GM12875 (cell line): ENCODE results near the gene FZD8.

Source experiments
- H3K4me3 ChIP-seq: one replicate; pipeline ENCODE4 v1.5.1; 2011; ENCODE audit warnings: low read depth, low read length, control low read depth
- CTCF ChIP-seq: IDR thresholded peaks from 2 replicates; pipeline ENCODE4 v1.5.1; 2011; ENCODE audit warnings: low read depth, mild to moderate bottlenecking, control low read depth, inconsistent platforms, low read length, moderate library complexity, borderline replicate concordance; ENCODE audit not compliant: insufficient read depth

Gene FZD8

DNA sequence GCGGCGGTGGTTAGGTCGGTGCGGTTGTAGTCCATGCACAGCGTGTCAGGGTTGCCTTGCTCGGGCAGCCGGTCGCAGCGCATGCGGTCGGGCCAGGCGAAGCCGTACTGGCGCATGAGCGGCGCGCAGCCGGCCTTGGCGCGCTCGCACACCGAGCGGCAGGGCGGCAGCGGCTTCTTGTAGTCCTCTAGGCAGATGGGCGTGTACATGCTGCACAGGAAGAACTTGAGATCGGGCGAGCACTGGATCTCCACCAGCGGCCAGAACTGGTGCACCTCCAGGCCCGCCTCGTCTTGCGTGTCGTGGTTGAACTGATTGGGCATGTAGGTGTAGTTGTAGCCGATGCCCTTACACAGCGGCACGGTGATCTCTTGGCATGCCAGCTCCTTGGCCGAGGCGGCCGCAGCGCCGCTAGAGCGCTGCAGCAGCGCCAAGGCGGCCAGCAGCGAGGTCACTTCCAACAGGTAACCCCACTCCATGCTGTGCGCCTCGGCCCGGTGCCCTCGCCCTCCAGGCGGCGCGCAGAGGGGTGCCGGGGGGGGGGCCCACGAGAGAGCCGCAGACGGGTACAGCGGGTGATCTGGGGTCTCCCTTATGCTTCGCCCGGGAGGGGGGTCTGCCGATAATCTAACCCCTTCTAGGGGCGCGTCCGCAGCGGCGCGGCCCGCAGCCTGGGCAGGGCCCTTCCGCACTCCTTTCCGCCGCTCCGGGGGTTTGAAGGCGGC, 983 bp downstream of the FZD8 start:
- peak overlapping the region; percentile 61 for H3K4me3 ChIP-seq
- no peak for TF ChIP-seq CTCF

GRCh38 chr10:35640474-35640873, 1.6 kb downstream of the FZD8 start:
- peak; percentile 42; the same call in 1 of the 2 replicates for TF ChIP-seq CTCF
- H3K4me3 ChIP-seq: no peak overlapping the region

GRCh38 chr10:35639728-35640401, 2.2 kb downstream of the FZD8 start:
- no peak overlapping the region for H3K4me3 ChIP-seq
- no peak for TF ChIP-seq CTCF

DNA sequence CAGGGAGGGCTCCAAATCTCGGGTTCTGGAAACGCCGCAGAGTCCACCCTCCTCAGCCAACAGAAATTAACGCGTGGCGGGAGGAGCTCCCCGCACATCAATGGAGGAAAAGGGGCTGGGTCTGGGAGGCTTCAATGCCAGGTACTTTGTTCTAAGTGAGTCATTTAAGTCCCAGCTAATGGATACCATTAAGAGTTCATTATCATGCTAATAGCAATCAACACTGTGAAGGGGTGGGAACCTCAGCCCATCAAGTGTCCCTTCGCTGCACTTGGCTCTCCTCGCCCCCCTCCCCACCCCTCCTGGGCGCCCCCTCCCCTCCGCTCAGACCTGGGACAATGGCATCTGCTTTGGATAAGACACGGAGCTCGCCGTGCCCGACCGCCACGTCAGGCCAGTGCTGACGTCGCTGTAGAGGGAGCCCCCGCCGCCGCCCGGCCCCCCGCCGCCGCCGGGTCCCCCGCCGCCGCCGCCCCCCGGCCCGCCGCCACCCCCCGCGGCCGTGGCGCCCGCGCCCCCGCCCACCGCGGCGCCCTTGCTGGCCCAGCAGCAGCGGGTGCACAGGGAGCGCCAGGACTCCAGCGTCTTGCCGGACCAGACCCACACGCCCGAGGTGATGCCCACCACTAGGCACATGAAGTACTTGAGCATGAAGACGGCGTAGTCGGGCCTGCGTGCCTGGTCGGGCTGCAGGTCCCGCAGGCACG, 2.9 kb downstream of the FZD8 start:
- no peak for TF ChIP-seq CTCF
- H3K4me3 ChIP-seq: no peak overlapping the region

- no peak for TF ChIP-seq CTCF
- no peak overlapping the region for H3K4me3 ChIP-seq
These were observed 4.0 kb downstream of the FZD8 start for GRCh38 chr10:35638101-35638500.

DNA sequence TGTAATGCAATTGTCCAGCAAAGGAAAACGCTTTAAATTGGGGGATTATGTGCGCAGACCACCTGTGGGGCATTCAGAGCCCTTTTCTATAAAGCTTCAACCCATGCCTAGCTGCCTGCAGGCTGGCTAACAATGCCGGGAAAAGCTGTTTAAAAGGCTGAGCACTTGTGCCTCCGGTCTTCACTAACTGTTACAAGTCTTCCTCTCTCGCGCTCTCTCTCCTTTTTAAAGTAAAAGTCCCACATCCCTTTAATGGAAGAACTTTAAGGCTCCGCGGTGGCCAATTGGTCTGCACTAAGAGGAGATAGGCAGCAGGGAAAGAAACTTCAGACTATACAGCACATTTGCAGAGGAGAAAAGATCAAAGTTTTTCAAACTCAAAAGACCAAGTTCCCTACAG, 4.6 kb downstream of the FZD8 start:
- H3K4me3 ChIP-seq: no peak overlapping the region
- no peak for TF ChIP-seq CTCF
